H1 (cell line): ENCODE data around the gene CELA2A. TPM values are rescaled to one million over a fixed set of nuclear protein-coding genes. Genes with fewer than 3 reads are reported as not detected.

Source experiments
- ASH2L ChIP-seq: fragments of 200-600, 300-600 bp; sonication (generic); IDR thresholded peaks from one replicate; pipeline ENCODE4 v1.7.1; 2017; ENCODE audit warnings: low read length
- RAD21 ChIP-seq, 2 experiments: IDR thresholded peaks in 1 of 2; conservative IDR thresholded peaks in 1 of 2; 2 replicates each; pipeline ENCODE4 v1.6.1; 2011; ENCODE audit warnings: low read depth in 2 of 2, low read length in 2 of 2, improper control_type of control experiment in 1 of 2, inconsistent platforms in 1 of 2, mild to moderate bottlenecking in 1 of 2, moderate library complexity in 1 of 2
- polyA plus RNA-seq, 7 experiments: library from polyadenylated mRNA; depleted of rRNA in 3 of 7; stranded (reverse) in 5 of 7; unstranded in 2 of 7; fragments of >200 nt in 5 of 7; fragments of 200-250 nt in 2 of 7; gene quantifications; 1 replicate in 5 of 7; 2 replicates in 1 of 7; 4 replicates in 1 of 7; pipeline versions ENCODE4 v1.2.1 to v1.2.3, GENCODE V29; 2011 to 2013; ENCODE audit warnings: missing spikeins in 2 of 7, mixed read lengths in 2 of 7
- total RNA-seq: library from RNA; stranded (reverse); fragmentation: NEBNext Ultra II Directional; extraction: Animal tissue kit (Norgen Biotek cat#: 25700); gene quantifications from 2 replicates; pipeline ENCODE4 v1.2.1, GENCODE V29; 2021
- TF ChIP-seq, protein P1 (sequence below): IDR thresholded peaks from 2 replicates; pipeline ENCODE4 v1.6.1; 2012; ENCODE audit warnings: inconsistent platforms

CELA2A gene
- total and polyA plus RNA-seq, 2 of the 8 experiments (the other 6 are each of a cell fraction or from before 2014, with no cell fraction given): not detected

- TF ChIP-seq, protein P1, sequence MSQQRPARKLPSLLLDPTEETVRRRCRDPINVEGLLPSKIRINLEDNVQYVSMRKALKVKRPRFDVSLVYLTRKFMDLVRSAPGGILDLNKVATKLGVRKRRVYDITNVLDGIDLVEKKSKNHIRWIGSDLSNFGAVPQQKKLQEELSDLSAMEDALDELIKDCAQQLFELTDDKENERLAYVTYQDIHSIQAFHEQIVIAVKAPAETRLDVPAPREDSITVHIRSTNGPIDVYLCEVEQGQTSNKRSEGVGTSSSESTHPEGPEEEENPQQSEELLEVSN: no peak
- TF ChIP-seq ASH2L (no peak), RAD21 (IDR thresholded peaks at IDR 0.05 in 1 of 2, conservative IDR thresholded peaks at IDR 0.05 in 1 of 2; ENCODE audit: low read depth in 2 of 2, low read length in 2 of 2) (no peak; a peak in 1 of 4 replicates)
- TF ChIP-seq, all 59 proteins: peak for 0
Measured at GRCh38 chr1:15414445-15414983, 42.0 kb upstream of the CELA2A start (continued).
